Measurements from ENCODE around the gene BNC1.
"Not testable (repeated sequence)": the region's sequence is repeated elsewhere in the genome, so short reads cannot be mapped to it uniquely, and the experiment has no call there.

The BNC1 gene

DNA sequence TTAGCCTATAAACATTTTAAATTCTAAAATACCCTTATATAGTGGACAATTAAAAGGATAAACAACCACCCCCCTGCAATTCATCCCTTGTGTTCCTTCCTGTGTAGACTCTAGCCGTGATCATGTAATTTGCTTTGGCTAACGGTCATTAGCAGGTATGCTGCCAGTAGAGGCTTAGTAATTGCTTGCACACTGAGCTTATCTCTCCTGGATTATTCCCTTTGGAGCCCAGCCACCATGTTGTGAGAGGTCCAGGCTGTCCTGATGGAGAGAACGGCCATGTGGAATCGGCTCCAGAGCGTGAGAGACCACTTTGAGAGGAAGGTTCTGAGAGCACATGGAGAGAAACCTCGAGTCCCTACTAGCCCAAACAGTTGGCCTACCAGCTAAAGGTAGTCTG lies 11.0 kb upstream of the BNC1 start:
- no peak for DNase-seq

DNA sequence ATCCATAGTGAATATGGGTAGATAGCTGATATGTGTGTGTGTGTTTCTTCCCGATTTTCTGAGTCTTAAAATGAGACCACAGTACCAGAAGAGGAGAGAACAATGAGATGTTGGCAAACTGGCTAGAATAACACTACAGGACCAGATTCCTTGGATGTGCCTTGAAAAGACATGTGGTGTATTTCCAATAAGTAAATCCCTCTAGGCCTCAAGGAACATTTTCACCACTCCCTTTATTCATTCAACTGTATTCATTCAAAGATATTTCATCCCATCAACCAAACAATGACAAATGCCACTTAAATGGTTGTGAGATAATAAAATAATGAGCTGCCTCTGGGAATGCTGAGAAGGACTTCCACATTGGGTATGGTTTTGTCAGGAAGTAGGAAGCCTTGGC lies 8.7 kb upstream of the BNC1 start:
- no peak for DNase-seq

DNA sequence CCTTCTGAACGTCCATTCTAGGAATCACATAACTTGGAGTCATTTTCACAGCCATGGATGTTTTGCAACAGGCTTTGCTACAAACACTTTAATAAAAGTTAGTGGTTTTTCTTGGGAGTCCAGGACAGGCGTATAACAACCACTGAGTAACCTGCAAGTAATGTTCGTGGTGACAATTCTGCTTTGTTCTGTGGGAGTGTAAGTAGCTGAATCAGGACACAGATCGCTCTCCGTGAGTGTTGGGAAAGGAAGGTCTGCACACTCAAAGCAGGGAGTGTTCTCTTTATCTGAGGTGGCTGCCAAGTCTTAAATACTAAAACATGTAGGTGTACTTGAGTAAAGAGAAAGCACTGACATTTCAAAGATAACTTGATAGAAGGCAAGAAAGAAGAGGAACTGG lies 7.9 kb upstream of the BNC1 start:
- DNase-seq, result no peak

DNA sequence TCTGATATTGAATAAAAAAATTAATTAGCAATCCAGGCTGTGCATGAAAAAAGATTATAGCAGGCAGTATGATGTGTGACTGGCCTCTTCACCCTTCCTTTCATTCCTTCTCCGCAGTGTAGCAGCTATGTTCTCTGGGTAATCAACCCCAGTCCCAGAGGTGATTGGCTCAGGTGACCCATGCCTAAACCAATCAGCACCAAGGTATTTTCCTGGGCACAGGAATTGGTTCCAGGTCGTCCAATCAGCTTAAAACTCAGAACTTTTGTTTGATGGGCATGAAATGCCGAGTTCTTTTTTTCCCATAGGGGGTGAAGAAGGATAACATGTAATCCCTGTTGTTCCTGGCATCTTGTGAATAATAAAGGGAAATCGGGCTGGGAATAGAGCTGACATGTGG lies 5.8 kb upstream of the BNC1 start:
- DNase-seq, result no peak

DNA sequence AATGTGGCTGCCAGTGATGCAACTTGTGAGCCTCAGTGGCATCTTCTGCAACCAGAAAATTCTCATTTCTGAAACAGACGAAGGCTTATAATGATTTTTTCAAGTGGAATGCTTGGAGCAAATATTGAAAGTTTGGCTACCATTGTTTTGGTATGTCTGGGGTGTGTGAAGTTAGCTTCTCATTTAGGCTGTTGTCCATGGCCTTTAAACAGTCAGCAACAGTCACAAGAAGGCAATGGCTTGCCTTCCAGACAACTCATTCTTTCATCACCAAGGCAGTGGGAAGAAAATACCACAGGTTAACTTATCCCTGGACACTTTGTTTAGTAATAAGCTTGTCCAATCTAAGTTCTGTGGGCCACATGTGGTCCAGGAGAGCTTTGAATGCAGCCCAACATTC lies 4.7 kb upstream of the BNC1 start:
- no peak for DNase-seq

DNA sequence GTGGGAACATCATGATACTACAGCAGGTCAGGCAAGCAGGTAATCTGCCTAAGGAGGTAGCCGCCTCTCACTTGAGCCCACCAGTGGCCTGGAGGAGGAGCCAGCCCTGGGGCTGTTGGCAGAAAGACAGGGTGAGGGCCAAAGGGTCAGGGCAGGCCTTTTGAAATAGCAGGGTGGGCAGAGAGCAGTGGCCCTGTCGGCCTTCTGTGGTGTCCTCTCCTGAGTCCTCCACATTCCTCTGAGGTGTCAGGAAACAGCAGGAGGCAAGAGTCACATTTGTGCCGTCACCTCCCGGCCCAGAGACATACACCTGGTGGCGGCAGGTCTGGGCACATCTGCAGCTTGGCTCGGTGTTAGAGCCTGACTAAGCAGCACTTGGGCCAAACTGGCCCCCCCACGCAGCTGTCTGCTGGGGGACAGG lies 3.9 kb upstream of the BNC1 start:
- DNase-seq, result no peak

DNA sequence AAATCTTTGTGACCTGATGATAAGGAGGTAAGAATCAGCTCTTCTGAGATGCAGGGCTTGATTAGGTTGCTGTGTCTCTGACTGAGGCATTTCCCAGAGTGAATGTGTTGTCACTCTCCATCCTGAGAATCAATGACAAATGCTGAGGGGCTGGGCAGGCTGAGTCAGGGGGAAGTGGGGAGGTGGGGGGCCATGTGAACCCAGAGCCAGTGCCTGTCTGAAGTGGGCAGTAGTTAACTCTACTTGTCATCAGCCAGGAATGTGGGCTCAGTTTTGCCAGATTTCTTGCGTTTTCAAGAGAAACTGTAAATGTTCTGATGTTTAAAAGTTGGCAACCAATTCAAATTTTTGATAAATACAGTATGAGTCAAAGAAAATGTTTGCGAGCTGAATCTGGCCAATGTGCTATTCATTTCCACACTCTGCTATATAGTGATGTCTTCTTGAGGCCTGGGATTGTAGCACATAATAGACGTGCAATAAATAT lies 3.1 kb upstream of the BNC1 start:
- no peak for DNase-seq

DNA sequence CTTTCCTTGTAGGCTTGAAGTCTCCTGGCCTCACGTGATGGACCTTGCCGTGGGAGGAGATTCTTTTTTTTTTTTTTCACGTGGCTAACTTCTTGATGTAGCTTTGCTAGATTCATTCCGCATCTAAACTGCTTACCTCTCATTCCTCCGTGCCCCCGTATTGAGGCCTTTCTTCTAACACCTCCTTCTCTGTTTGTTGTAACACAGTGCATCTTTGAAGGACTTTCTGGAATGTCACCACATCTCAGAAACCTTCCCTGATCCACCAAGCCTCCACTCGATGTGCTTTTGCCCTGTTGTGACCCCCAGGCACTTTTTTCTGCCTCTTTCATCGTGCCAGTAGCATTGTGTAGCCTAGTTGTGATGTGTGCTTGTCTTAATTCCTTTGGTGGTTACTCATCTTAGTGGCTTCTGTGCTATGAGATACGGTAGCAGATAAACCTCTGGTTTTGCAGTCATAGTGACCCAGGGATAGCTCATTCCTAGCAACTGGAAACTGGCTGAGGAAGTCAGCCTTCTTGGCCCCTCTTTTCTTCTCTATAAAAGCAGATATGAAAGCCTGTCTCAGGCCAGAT lies 1.6 kb upstream of the BNC1 start:
- no peak for DNase-seq

DNA sequence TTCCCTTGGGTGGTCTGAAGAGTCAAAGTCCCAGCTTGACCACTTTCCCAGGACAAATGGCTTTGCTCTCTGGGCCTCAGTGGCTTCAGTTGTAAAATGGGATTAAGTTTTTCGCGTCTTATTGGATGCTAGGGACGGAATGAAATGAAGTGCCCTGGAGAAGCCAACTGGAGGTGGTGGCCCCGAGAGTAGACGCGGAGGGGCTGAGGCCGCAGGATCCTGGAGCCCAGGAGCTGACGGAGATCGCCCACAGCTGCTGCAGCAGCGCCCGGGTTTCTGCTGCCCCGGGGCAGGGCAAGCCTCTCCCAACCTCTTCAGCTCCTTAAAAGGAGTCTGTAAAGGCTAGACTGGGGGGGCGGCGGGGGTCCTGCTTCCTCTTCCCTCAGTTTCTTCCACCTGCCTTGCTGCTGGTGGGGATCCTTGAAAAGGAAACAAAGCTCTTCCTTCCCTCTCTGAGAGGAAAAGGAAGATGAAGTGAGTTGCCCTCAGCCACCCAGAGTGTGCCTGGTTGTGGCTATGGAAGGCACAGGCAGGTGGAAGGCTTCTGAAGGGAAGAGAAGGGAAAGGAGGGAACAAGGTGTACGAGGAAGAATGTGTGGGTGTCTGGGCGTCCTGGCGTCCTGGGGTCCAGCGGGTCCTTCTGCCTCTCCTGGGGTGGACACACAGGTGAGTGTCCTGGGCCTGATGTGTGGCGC lies 967 bp upstream of the BNC1 start:
- no peak for DNase-seq

DNA sequence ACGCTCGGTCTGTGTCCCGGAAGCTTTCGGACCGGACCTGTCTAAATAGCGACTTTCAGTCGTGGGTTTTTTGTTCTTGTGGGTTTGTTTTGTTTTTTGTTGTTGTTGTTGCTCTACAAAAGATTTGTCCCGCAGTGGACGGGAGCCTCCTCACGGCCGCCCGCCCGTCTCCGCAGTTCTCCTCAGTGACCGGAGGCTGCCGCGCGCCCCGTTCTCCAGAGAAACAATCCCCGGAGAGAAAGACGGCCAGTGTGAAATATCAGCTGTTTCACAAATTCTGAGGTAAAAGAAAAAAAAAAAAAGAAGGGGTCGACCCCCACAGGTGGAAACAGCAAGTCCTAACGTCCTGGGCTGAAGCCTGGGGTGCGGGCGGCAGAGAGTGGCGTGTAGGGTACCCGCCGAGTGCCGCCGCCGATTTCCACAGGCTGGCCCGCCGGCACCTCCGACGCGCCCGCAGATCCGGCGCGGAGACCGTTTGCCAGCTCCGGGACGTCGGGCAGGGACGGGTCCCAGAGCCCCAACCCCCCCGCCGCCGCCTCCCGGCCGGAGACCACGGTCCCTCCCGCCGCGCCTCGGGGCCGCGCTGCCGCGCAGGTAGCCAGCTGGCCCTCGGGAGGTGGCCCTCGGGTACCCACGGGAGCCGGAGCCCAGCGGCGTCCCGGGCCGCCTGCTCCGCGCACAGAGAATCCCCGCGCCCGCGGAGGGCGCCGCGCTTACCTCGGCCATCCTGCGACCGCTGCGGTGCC lies 478 bp downstream of the BNC1 start:
- DNase-seq, result no peak

DNA sequence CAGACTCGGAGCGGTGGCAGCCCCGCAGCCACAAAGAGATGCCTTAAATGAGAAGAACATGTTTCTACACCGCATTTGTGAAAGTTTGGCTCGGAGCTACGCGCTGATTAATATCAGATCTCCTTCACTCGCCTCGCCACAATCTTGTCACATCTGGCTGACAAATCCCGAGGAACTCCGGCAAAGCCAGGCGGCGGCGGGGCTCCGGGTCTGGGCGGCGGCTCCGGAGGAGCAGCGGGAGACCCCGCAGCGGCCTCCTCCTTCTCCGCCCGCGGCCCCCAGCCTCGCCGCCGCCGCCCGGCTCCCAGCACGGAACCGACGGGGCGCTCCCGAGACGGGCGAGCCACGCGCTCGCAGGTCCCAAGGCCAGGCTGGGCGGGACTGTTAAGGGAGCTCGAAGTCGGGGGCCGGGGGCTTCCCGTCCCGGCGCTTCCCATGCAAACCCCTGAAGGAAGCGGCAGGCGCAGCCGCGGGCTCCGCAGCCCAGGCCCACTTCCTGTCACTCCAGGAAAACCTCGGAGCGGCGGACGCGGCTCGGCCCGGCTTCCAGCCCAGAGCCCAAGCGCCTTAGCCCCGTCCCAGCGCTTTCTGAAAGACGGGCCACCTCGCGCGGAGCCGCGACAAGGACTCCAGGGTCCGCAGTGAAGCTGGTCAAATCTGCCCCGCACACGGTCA lies 1.2 kb downstream of the BNC1 start:
- no peak for DNase-seq

DNA sequence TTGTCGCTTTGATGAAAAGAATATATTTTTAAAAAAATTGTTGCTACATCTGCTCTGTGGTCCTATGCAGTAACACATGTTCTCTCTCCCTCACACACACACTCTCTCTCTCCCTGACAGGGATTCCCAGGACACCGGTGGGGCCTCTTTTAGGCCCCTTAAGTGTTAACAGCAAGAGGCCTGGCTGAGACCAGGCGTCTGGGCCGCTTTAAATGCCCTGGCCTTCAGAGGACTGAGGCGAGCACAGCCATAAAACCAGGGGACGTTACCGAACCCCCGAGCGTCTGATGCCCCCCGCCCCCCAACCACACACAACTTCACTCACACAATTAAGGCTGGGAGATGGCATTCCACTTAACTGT lies 1.7 kb downstream of the BNC1 start:
- DNase-seq, result peak in 1 of 3 experiments; percentile 25

DNA sequence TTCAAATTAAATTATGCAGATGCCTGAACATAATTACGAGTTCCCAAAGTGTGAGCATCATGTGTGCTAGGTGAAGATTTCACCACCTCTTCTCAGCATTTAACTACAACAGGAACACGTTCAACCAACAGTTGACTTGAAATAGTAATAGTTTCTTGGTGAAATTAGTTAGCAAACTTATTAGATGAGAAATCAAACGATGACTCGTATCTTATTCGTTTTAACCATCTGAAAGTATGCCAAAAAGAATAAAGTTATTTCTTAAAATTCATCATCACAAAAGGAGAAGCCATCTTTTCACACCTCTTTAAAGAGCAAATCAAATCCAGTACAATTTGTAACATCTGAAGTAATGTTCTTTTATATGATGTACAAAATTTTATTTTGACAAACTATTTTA lies 2.3 kb downstream of the BNC1 start:
- DNase-seq, result no peak

DNA sequence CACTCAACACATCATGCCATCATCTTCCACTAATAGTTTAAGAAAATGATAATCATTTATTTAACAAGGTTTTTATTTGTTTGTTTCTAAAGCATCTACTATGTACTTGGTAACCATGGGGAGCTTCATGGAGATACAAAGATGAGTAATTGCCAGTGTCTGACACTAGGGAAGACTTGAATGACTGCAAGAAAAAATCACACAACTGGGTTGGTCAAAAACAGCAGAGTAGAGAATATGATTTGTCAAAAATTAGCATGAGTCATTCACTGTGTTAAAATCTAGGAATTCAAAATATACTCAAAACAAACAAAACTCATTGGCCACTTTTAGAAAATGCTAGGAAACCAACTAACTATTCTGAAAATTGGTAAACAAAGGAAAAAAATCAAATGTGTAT lies 6.3 kb downstream of the BNC1 start:
- DNase-seq, result no peak

DNA sequence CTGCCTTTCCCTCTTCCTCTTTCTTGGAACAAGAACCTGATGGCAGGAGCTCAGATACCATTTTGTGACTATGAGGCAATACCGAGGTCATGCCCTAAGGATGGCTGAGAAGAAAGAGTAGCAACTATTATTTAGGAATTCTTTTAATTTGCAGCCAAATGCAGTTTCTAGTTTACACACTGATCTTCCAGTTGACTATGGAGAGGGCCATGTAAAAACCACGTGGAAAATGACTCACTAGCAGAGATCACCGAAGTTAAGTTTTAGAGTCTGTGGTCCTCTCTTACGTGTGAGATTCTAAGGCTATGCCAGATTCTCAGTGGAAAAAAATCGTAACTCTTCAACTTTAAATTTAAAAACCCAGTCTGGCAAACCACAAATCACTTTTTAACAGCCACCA lies 7.8 kb downstream of the BNC1 start:
- DNase-seq, result no peak

DNA sequence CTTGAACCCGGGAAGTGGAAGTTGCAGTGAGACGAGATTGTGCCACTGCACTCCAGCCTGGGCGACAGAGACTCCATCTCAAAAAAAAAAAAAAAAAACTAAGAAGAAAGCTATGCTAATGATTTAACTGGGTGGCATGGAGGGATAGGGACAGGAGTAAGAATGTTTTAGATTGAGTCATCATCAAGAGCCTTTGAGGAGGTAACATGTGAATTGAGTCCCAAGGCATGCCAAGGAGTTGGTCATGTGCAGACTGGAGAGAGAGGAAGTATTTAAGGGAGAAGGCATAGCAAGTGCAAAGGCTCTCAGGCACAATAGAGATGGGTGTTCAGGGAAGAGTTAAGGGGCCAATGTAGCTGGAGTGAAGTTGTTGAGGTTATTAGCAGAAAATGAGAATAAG lies 9.1 kb downstream of the BNC1 start:
- no peak for DNase-seq

DNA sequence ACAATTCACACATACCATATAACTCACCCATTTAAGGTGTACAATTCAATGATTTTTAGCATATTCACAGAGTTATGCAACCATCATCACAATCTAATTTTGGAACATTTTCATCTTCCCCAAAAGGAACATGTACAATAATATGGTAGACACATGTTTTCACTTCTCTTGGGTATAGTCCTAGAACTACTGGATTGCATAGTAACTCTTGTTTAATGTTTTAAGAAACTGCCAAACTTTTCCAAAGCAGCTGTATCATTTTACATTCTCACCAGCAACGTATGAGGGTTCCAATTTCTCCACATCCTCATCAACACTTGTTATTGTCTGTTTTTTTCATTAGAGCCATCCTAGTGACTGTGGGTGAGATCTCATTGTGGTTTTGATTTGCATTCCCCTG lies 14.3 kb downstream of the BNC1 start:
- DNase-seq, result no peak

DNA sequence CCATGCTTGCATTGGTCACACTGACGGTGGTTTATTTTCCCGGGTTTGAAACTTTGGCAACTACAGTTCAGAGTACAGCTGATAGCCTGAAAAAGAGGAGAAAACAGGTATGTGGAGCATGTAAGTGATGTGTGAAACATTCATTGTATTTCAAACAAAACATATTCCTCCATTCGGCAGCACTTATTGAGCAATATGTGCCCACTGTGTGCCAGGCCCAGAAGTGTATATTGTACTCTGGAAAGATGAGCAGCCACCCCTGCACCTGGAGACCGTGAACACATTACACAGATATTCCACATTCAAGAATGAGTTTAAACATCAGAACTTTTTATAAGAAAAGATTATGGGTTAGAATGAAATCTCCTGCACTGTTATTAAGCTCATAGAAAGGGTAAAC lies 16.3 kb downstream of the BNC1 start:
- DNase-seq, result no peak

DNA sequence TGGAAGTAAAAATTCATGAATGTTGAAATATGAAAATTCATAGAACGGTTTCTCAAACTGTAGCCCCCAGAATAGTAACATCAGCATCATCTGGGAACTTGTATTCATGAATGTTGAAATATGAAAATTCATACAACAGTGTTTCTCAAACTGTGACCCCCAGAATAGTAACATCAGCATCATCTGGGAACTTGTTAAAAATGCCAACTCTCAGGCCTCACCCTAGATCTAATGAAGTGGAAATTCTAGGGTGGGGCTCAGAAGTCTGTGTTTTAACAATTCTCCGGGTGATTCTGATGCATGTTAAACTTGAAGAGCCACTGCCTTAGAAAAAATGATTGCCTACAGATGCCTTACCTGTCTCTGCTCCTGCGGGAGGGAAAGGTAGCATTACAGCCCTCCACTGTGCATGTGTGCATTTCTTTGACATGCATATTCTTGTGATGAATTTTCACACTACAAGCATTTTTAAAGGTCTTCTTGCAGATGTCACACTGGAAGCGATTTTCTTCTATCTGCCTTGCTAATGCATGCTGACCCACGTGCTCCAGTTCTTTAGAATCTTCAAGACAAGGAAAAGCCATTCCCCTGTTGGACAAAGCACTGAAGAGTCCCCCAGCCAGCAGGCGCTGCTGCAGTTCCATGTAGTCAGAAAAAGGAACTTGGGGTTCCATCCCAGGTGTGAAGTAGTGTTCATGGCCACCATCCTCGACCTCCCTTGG lies 21.7 kb downstream of the BNC1 start:
- DNase-seq, result no peak

DNA sequence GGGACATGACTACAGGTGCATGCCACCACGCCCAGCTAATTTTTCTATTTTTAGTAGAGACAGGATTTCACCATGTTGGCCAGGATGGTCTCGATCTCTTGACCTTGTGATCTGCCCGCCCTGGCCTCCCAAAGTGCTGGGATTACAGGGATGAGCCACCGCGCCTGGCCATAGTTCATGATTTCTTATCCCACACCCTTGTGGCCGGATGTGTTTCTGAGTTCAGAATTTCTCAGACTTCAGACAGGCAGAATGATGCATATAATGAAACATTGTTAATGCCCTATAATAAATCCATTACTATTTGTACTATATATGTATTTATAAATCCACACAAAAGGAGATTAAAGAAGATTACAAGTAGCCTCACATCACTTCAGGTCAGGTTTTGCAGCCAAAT lies 22.3 kb downstream of the BNC1 start:
- not testable (repeated sequence) for DNase-seq

DNA sequence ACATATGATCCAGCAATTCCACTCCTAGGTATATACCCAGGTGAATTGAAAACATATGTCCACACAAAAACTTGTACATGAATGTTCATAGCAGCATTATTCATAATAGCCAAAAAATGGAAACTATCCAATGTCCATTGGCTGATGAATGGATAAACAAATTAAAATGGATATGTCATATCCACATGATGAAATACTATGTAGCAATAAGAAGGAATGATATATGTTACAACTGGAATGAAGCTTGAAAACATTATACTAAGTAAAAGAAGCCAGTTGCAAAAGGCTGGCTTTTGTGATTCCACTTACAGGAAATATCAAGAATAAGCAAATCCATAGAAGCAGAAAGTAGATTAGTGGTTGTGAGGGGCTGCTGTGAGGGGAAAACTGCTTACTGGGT lies 33.7 kb downstream of the BNC1 start:
- no peak for DNase-seq

DNA sequence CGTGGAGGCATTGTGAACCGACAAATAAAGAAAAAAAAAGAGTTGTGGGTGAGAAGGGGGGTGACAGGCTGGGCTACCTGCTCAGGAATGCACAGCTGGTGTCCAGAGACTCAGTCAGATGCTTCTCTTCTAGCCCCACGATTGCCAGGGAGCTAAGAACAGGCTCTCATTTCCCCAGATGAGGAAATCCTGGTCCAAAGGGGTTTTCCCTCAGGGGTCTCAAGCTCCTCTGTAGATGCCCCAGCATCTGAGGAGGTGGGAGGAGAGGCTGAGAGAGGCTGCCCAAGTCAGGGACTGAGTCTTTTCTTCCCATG lies 35.5 kb downstream of the BNC1 start:
- DNase-seq, result no peak

Data from NCI-H1417 (cell line).